ENCODE results near the gene TSC22D3.

GRCh38 chrX:107707866-107708265 is 67.7 kb downstream of the TSC22D3 start:
- TF ChIP-seq CTCF (IDR thresholded peaks at IDR 0.05) (no peak), EP300 (IDR thresholded peaks at IDR 0.05) (no peak)

Data from tibial nerve (tissue), 4 donors.